Liver (tissue), 9 donors: ENCODE results near the gene ASIC2. TPM values are rescaled to one million over a fixed set of nuclear protein-coding genes. Genes with fewer than 3 reads are reported as not detected.

Experiments
- DNase-seq: peaks from one replicate; pipeline ENCODE4 v3.0.0-alpha.2; 2017; ENCODE audit warnings: low spot score
- H3K27ac ChIP-seq, 2 donors: one replicate each; pipeline ENCODE4 v1.7.0; 2013; ENCODE audit warnings: inconsistent platforms in 2 of 2, low read length in 2 of 2, control low read depth in 1 of 2, low read depth in 1 of 2, mild to moderate bottlenecking in 1 of 2
- H3K27me3 ChIP-seq, 4 donors: one replicate each; pipeline versions ENCODE4 v1.6.1 to v1.7.0; 2013; ENCODE audit warnings: low read length in 3 of 4, inconsistent platforms in 1 of 4, mild to moderate bottlenecking in 1 of 4, moderate library complexity in 1 of 4; ENCODE audit not compliant: control insufficient read depth in 4 of 4, insufficient read depth in 4 of 4
- H3K36me3 ChIP-seq, 4 donors: one replicate each; pipeline versions ENCODE4 v1.6.1 to v1.7.0; 2013; ENCODE audit warnings: low read length in 3 of 4, mild to moderate bottlenecking in 3 of 4, low read depth in 1 of 4, moderate library complexity in 1 of 4; ENCODE audit not compliant: control insufficient read depth in 4 of 4, insufficient read depth in 3 of 4
- H3K4me1 ChIP-seq, 4 donors: one replicate each; pipeline versions ENCODE4 v1.6.1 to v1.7.0; 2013; ENCODE audit warnings: low read length in 3 of 4, mild to moderate bottlenecking in 3 of 4, moderate library complexity in 1 of 4; ENCODE audit not compliant: control insufficient read depth in 4 of 4, insufficient read depth in 4 of 4
- H3K4me3 ChIP-seq, 3 donors: one replicate each; pipeline versions ENCODE4 v1.6.1 to v1.7.0; 2013; ENCODE audit warnings: low read length in 3 of 3, control low read depth in 1 of 3, low read depth in 1 of 3, mild to moderate bottlenecking in 1 of 3
- H3K9ac ChIP-seq, 2 donors: one replicate each; pipeline ENCODE4 v1.7.0; 2013; ENCODE audit warnings: low read length in 2 of 2, mild to moderate bottlenecking in 2 of 2, moderate library complexity in 2 of 2, control low read depth in 1 of 2, low read depth in 1 of 2
- H3K9me3 ChIP-seq, 4 donors: one replicate each; pipeline versions ENCODE4 v1.6.1 to v1.7.0; 2013; ENCODE audit warnings: low read length in 3 of 4; ENCODE audit not compliant: control insufficient read depth in 4 of 4
- ATF3 ChIP-seq: IDR thresholded peaks from 2 replicates; pipeline ENCODE4 v1.6.1; 2016; ENCODE audit warnings: antibody characterized with exemption
- CTCF ChIP-seq: fragments of 150-350 bp; IDR thresholded peaks from 2 replicates; pipeline ENCODE4 v1.5.1; 2017; ENCODE audit warnings: improper control_type of control experiment, low read depth, low read length; ENCODE audit not compliant: missing input control
- EGR1 ChIP-seq, 2 donors: IDR thresholded peaks; 2 replicates each; pipeline ENCODE4 v1.6.1; 2016 to 2018; ENCODE audit warnings: antibody characterized with exemption in 2 of 2, low read depth in 2 of 2
- FOXA1 ChIP-seq: IDR thresholded peaks from 2 replicates; pipeline ENCODE4 v1.6.1; 2016; ENCODE audit warnings: antibody characterized with exemption
- FOXA2 ChIP-seq: IDR thresholded peaks from 2 replicates; pipeline ENCODE4 v1.6.1; 2016; ENCODE audit warnings: antibody characterized with exemption
- GABPA ChIP-seq, 2 donors: IDR thresholded peaks in 1 of 2; conservative IDR thresholded peaks in 1 of 2; 2 replicates each; pipeline ENCODE4 v1.6.1; 2016; ENCODE audit warnings: antibody characterized with exemption in 2 of 2, mild to moderate bottlenecking in 1 of 2, moderate library complexity in 1 of 2
- HNF4A ChIP-seq, 2 donors: conservative IDR thresholded peaks; 2 replicates each; pipeline ENCODE4 v1.6.1; 2016; ENCODE audit warnings: antibody characterized with exemption in 2 of 2, mild to moderate bottlenecking in 2 of 2
- HNF4G ChIP-seq: IDR thresholded peaks from 2 replicates; pipeline ENCODE4 v1.6.1; 2016; ENCODE audit warnings: antibody characterized with exemption
- JUND ChIP-seq, 2 donors: IDR thresholded peaks; 2 replicates each; pipeline ENCODE4 v1.6.1; 2016; ENCODE audit warnings: antibody characterized with exemption in 2 of 2
- MAX ChIP-seq: IDR thresholded peaks from 2 replicates; pipeline ENCODE4 v1.6.1; 2016; ENCODE audit warnings: antibody characterized with exemption
- NR2F2 ChIP-seq: IDR thresholded peaks from 2 replicates; pipeline ENCODE4 v1.6.1; 2016; ENCODE audit warnings: antibody characterized with exemption
- RAD21 ChIP-seq, 2 donors: IDR thresholded peaks; 2 replicates each; pipeline ENCODE4 v1.6.1; 2016; ENCODE audit warnings: antibody characterized with exemption in 2 of 2, mild to moderate bottlenecking in 2 of 2
- REST ChIP-seq: IDR thresholded peaks from 2 replicates; pipeline ENCODE4 v1.6.1; 2016; ENCODE audit warnings: antibody characterized with exemption, mild to moderate bottlenecking
- RXRA ChIP-seq, 2 donors: IDR thresholded peaks; 2 replicates each; pipeline ENCODE4 v1.6.1; 2017 to 2018; ENCODE audit warnings: antibody characterized with exemption in 2 of 2, mild to moderate bottlenecking in 1 of 2
- SP1 ChIP-seq: IDR thresholded peaks from 2 replicates; pipeline ENCODE4 v1.6.1; 2018; ENCODE audit warnings: antibody characterized with exemption, mild to moderate bottlenecking
- TAF1 ChIP-seq: conservative IDR thresholded peaks from 2 replicates; pipeline ENCODE4 v1.6.1; 2016; ENCODE audit warnings: antibody characterized with exemption, mild to moderate bottlenecking
- YY1 ChIP-seq: IDR thresholded peaks from 2 replicates; pipeline ENCODE4 v1.6.1; 2016; ENCODE audit warnings: antibody characterized with exemption, mild to moderate bottlenecking
- ZBTB33 ChIP-seq: IDR thresholded peaks from 2 replicates; pipeline ENCODE4 v1.6.1; 2016; ENCODE audit warnings: antibody characterized with exemption
- WGBS: extraction: QIAGEN DNeasy Blood & Tissue Kit; methylation state at CpG from one replicate; pipeline ENCODE4 v1.1.7; 2013; 5-methylcytosine and 5-hydroxymethylcytosine counted together
- polyA plus RNA-seq, 2 donors: library from polyadenylated mRNA; stranded (reverse) in 1 of 2; unstranded in 1 of 2; fragments of 200-250 nt in 1 of 2; fragments of >200 nt in 1 of 2; fragmentation: Nextera tagmentation in 1 of 2; extraction: Ambion mirVana in 1 of 2; gene quantifications; one replicate each; pipeline versions ENCODE4 v1.2.1 to v1.2.3, GENCODE V29; 2013 to 2015
- total RNA-seq, 2 donors: library from RNA; depleted of rRNA; stranded (reverse); fragments of >200 nt; gene quantifications; one replicate each; pipeline ENCODE4 v1.2.3, GENCODE V29; 2014
- donor health status: healthy.
- donor health status: healthy.
- donor health status: healthy.
- donor health status: healthy.
- donor health status: healthy.

The ASIC2 gene
- total and polyA plus RNA-seq, 4 donors = under 0.01 TPM; not detected in 3

GRCh38 chr17:33106525-33107165 lies 186.4 kb downstream of the ASIC2 start:
- DNase-seq = no peak
- 61% methylated on average over 6 of the region's 6 CpGs for WGBS
- H3K9ac ChIP-seq = no peak overlapping the region

More at GRCh38 chr17:33106525-33107165, 186.4 kb downstream of the ASIC2 start:
- no peak overlapping the region for H3K27ac ChIP-seq
- H3K4me1 ChIP-seq = no peaks in the 10 kb centered on the region
- no peaks in the 10 kb centered on the region for H3K36me3 ChIP-seq
- no peak overlapping the region for H3K4me3 ChIP-seq
- no peaks in the 10 kb centered on the region for H3K9me3 ChIP-seq
- no peak for TF ChIP-seq MAX
- no peak for TF ChIP-seq ZBTB33
- no peak for TF ChIP-seq FOXA2
- no peak for TF ChIP-seq YY1
- TF ChIP-seq FOXA1 = no peak
- no peak for TF ChIP-seq HNF4A (conservative IDR thresholded peaks at IDR 0.05)
- TF ChIP-seq RXRA (IDR thresholded peaks at IDR 0.05) = no peak
- TF ChIP-seq REST = no peak
- no peak for TF ChIP-seq HNF4G
- TF ChIP-seq NR2F2 = no peak
- no peak for TF ChIP-seq RAD21 (IDR thresholded peaks at IDR 0.05)
- no peak for TF ChIP-seq EGR1 (IDR thresholded peaks at IDR 0.05; ENCODE audit: low read depth in 2 of 2)
- no peak for TF ChIP-seq GABPA (IDR thresholded peaks at IDR 0.05 in 1 of 2, conservative IDR thresholded peaks at IDR 0.05 in 1 of 2)
- no peak for TF ChIP-seq CTCF
- no peak for TF ChIP-seq JUND (IDR thresholded peaks at IDR 0.05)
- TF ChIP-seq ATF3 = no peak
- no peak for TF ChIP-seq TAF1
- TF ChIP-seq SP1 = no peak
- no peaks in the 10 kb centered on the region for H3K27me3 ChIP-seq
